ENCODE measurements around the gene BAZ2B. TPM values are rescaled to one million over a fixed set of nuclear protein-coding genes. Genes with fewer than 3 reads are reported as not detected.

The BAZ2B gene
- total RNA-seq, 1 experiment from 2014 or later = 43.4 TPM

- no peak for DNase-seq (ENCODE audit: low spot score)
These were observed 154.1 kb downstream of the BAZ2B start for GRCh38 chr2:159462201-159462785.

DNA sequence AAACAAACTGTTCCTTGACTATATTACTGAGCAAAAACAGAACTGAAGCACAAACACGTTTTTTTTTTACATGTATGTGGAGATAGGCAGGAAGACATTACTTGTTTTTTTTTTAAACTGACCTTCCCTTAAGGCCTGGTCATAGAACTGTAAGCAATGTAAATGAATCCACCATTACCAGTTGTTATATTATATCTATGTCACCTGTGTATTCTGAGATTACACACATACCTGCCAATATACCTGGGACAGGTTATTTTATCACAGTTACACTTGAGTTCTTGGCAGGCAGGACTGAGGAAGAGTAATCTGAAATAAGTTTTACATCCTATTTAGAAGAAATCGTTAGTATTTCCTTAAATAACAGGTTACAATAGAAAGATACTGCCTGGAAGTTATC lies 155.3 kb downstream of the BAZ2B start:
- no peak for DNase-seq (ENCODE audit: low spot score)

- no peak for DNase-seq (ENCODE audit: low spot score)
These were observed 156.1 kb downstream of the BAZ2B start for GRCh38 chr2:159460227-159460626.

DNA sequence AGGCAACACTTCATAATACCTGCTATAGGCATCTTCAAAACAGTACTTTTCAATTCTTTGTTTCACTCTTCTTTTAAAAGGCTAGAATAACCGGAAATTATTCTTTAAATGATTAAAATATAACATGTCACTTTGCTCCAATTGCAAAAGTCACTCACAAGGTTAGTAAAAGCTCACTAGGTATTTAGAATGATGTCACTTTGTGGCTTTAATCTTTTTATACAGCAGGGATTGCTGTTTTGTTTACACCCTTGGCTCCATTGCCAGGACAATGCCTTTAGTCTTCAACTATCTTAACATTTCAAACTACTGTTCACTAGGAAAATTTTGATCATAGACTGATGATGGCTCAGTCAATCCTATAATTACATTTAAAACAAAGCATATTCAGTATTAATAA lies 157.1 kb downstream of the BAZ2B start:
- no peak for DNase-seq (ENCODE audit: low spot score)

DNA sequence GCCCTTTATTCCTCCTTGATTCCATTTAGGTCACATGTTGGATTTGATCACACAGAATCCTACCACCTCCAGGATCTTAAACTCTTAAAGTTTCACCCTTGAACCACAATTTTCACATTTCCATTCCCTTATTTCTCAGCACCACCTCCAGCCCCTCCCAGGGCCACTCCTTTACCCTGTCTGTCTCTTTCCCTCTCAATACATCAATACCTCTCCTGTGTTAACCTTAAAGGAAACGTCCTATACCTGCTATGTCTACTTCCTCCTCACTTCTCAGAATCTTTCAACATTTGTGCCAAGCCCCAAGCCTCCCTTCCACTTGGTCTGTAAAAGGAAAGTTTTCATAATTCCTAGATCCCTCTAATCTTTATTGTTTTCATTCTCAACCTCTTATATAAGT lies 158.8 kb downstream of the BAZ2B start:
- DNase-seq (ENCODE audit: low spot score) = no peak

DNA sequence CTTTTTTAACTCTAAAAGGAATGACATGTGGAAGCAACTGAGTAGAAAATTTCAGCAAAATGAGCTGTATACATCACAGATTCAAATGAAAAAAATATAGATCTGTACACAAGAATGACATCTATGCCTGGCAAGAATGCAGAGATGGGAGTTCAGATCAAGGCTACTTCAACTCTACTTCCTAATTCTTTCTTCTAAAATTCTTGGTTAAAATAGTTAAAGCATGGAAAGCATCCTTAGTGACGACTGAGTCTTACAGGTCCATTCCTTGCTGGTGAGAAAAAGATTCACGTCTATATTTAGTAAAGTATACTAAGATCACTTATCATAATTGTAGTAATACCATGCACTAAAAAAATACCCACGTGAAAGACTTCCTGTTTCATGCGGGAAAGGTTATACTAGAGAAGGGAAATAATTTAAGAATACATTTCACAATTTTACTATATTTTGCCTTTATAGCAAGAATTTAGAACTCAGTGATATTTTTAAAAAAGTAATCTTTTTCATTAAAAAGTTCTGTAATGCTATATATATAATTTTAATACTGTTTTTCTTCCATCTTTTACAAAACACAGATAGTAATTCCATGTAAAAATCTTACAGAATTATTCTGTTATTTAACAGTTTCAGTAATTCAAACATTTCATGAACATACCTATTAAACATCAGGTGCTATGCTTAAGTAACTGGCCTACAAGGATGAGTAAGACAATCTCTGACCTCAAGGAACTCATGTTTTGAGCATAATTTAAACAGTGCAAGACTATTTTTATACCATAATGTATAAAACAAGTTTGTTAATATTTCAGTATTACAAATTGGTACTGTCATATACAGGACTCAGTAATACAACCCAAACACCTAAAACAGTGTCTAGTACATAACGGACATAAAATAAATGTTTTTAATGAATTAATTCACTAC lies 159.6 kb downstream of the BAZ2B start:
- no peak for DNase-seq (ENCODE audit: low spot score)

GRCh38 chr2:159455330-159455918 lies 160.9 kb downstream of the BAZ2B start:
- DNase-seq (ENCODE audit: low spot score) = no peak

DNA sequence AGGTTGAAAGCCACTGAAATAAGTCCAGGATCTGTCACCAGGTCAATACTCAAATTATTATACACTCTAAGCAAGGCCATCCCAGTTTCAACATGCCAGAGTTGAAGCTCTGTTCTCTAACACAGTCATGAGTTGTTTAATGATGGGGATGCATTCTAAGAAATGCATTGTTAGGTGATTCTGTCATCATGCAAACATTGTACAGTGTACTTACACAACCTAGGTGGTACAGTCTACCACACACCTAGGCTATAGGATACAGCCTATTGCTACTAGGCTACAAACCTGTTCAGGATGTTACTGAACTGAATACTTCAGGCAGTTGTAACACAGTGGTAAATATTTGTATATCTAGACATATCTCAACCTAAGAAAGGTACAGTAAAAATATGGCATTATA lies 162.2 kb downstream of the BAZ2B start:
- DNase-seq (ENCODE audit: low spot score) = no peak

DNA sequence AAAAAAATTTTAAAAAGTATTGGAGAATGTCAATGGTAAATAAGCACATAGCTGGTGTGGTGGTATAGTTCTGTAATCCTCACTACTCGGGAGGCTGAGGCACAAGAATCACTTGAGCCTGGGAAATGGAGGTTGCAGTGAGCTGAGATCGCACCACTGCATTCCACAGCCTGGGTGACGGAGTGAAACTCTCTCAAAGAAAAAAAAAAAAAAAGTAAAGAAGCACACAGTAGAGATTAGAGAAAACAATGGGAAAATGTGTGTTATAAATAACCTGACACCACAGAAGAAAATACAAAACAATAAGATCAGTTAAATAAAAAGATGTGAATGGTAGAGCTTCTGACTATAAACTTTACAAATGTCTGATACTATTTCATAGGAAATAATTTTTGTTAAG lies 166.2 kb downstream of the BAZ2B start:
- DNase-seq (ENCODE audit: low spot score) = no peak

GRCh38 chr2:159449504-159450124 lies 166.7 kb downstream of the BAZ2B start:
- DNase-seq (ENCODE audit: low spot score) = no peak

- DNase-seq (ENCODE audit: low spot score) = no peak
These were observed 169.5 kb downstream of the BAZ2B start for GRCh38 chr2:159446817-159447216.

- no peak for DNase-seq (ENCODE audit: low spot score)
These were observed 170.1 kb downstream of the BAZ2B start for GRCh38 chr2:159446201-159446600.

DNA sequence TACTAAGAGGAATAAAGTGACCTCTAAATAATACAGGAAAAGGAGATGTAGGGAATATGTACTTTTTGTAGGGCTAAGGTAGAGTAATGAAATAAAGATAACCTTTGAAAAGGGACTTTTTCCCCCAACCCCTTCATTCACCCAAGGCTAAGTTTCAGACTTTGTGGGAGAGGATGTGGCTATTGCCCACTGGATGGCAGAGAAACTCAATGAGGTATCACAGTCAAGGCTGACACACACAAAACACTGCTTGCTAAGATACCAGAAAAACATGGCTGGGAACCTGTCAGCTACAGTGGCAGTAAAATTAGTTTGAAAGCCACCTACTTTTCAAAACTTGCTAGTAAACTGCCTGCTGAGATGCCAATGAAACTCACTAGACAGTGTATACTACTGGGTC lies 171.0 kb downstream of the BAZ2B start:
- DNase-seq (ENCODE audit: low spot score) = no peak

GRCh38 chr2:159444754-159445153 lies 171.6 kb downstream of the BAZ2B start:
- DNase-seq (ENCODE audit: low spot score) = no peak

- no peak for DNase-seq (ENCODE audit: low spot score)
These were observed 174.0 kb downstream of the BAZ2B start for GRCh38 chr2:159442159-159442852.

- DNase-seq (ENCODE audit: low spot score) = no peak
These were observed 175.2 kb downstream of the BAZ2B start for GRCh38 chr2:159441182-159441581.

DNA sequence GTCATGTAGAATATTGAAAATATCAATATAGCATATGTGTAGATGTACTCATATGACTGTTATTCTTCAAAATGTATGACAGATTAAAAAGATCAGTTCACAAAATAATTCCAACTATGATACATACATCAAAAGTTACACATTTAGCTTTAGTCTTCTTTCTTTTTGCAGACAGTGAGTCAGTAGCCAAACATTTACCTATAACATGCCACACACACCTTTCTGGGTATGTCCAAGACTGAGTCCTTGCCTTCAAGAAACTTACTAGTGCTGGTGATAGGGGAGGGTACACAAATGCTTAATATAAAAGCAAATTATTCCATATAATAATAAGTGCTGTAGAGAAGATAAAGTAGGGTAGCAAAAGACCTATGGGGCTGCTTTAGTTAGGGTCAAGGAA lies 176.9 kb downstream of the BAZ2B start:
- no peak for DNase-seq (ENCODE audit: low spot score)

DNA sequence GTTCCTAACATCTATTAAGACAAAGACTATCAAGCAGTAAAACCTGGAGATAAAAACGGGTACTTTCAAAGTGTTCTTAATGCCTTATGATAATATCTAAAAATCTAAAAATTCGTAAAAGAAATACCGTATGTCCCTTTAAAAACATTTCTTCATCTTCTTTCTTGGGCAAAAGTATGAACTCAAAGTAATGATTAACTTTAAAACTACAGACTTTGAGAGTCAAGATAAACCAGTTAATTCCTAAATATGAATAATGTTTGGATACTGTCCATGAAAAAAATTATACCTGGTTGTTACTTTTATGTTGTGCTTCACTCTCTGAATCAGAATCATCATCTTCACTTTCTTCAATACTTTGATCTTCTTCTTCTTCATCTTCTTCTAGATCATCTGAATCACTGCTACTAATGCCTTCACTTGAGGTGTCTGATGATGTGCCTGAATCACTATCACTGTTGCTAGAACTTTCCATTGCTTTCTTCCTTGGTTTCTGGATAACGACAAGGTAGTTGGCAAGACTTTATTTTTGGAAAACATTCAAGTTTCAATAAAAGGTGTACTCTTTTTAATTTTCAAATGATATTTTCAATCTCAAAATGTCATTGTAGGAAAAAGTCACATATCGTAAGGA lies 177.5 kb downstream of the BAZ2B start:
- DNase-seq (ENCODE audit: low spot score) = no peak

- DNase-seq (ENCODE audit: low spot score) = no peak
These were observed 178.1 kb downstream of the BAZ2B start for GRCh38 chr2:159438284-159438683.

GRCh38 chr2:159432610-159433009 lies 183.7 kb downstream of the BAZ2B start:
- DNase-seq (ENCODE audit: low spot score) = no peak

- DNase-seq (ENCODE audit: low spot score) = no peak
These were observed 189.3 kb downstream of the BAZ2B start for GRCh38 chr2:159427048-159427447.
